H1 (cell line): ENCODE measurements around the gene ARPIN. TPM values are rescaled to one million over a fixed set of nuclear protein-coding genes. Genes with fewer than 3 reads are reported as not detected.
"Not testable (repeated sequence)": the region's sequence is repeated elsewhere in the genome, so short reads cannot be mapped to it uniquely, and the experiment has no call there.

ENCODE experiments used
- CTCF ChIA-PET: fragments of 300-600 bp; sonication (Branson Sonifier 250); formaldehyde crosslinking; loops from one replicate; lab custom pipeline; 2021; ENCODE audit not compliant: partially characterized antibody; lab: Charles Lee
- POLR2A ChIA-PET: fragments of 300-600 bp; sonication (Branson Sonifier 250); formaldehyde crosslinking; loops from one replicate; lab custom pipeline; 2021; ENCODE audit warnings: inconsistent platforms; ENCODE audit not compliant: partially characterized antibody; lab: Charles Lee
- DNase-seq, 2 experiments: peaks; one replicate each; pipeline versions ENCODE4 v3.0.0 to v3.0.0-alpha.2; 2010 to 2022; ENCODE audit warnings: low spot score in 2 of 2, low read depth in 1 of 2, mixed read lengths in 1 of 2
- FAIRE-seq: peaks from 2 replicates; lab custom pipeline; 2011; peaks lifted over from hg19 to GRCh38; lab: Jason Lieb, UNC
- H2AFZ ChIP-seq: 2 replicates; pipeline ENCODE4 v1.8.1; 2012; ENCODE audit warnings: low read length, inconsistent platforms
- H2AK5ac ChIP-seq: 2 replicates; pipeline ENCODE4 v1.6.1; 2013; ENCODE audit warnings: low read depth, low read length
- H2BK120ac ChIP-seq: replicated peaks from 2 replicates; pipeline ENCODE3; 2013; ENCODE audit warnings: low read depth, low read length, inconsistent platforms
- H2BK12ac ChIP-seq: 2 replicates; pipeline ENCODE4 v1.6.1; 2013; ENCODE audit warnings: low read depth, low read length
- H2BK15ac ChIP-seq: 2 replicates; pipeline ENCODE4 v1.6.1; 2013; ENCODE audit warnings: low read length
- H2BK20ac ChIP-seq: 2 replicates; pipeline ENCODE4 v1.6.1; 2013; ENCODE audit warnings: low read length
- H2BK5ac ChIP-seq: 2 replicates; pipeline ENCODE4 v1.6.1; 2013; ENCODE audit warnings: low read depth, low read length
- H3K14ac ChIP-seq: 2 replicates; pipeline ENCODE4 v1.6.1; 2013; ENCODE audit warnings: inconsistent platforms; ENCODE audit not compliant: insufficient read length
- H3K18ac ChIP-seq: 2 replicates; pipeline ENCODE4 v1.6.1; 2013; ENCODE audit warnings: low read length; ENCODE audit errors: extremely low read depth
- H3K23ac ChIP-seq: 2 replicates; pipeline ENCODE4 v1.6.1; 2013; ENCODE audit warnings: inconsistent platforms; ENCODE audit not compliant: insufficient read length
- H3K23me2 ChIP-seq: 2 replicates; pipeline ENCODE4 v1.6.1; 2013; ENCODE audit warnings: low read depth, low read length
- H3K27ac ChIP-seq: 2 replicates; pipeline ENCODE4 v1.6.1; 2011; ENCODE audit warnings: low read depth, low read length, inconsistent platforms
- H3K27me3 ChIP-seq, 4 experiments: replicated peaks in 1 of 4; 1 replicate in 1 of 4; 2 replicates in 3 of 4; pipeline versions ENCODE4 v1.6.1 to v1.8.1; 2011 to 2013; ENCODE audit warnings: low read length in 3 of 4, mild to moderate bottlenecking in 3 of 4, inconsistent platforms in 2 of 4, mixed read lengths in 2 of 4, moderate library complexity in 1 of 4; ENCODE audit not compliant: control insufficient read depth in 3 of 4, insufficient read depth in 3 of 4; ENCODE audit errors: extremely low read depth in 1 of 4
- H3K36me3 ChIP-seq, 4 experiments: 2 replicates each; pipeline versions ENCODE4 v1.6.1 to v1.8.1; 2011 to 2013; ENCODE audit warnings: mild to moderate bottlenecking in 4 of 4, low read length in 3 of 4, moderate library complexity in 2 of 4, control low read depth in 1 of 4, inconsistent platforms in 1 of 4; ENCODE audit not compliant: insufficient read depth in 4 of 4, control insufficient read depth in 2 of 4
- H3K4ac ChIP-seq: replicated peaks from 2 replicates; pipeline ENCODE3; 2013; ENCODE audit warnings: low read length, low read depth, mixed read lengths, inconsistent platforms; ENCODE audit not compliant: insufficient read length
- H3K4me1 ChIP-seq, 4 experiments: replicated peaks in 1 of 4; 1 replicate in 1 of 4; 2 replicates in 3 of 4; pipeline versions ENCODE4 v1.6.1 to v1.8.1; 2011 to 2013; ENCODE audit warnings: low read length in 3 of 4, inconsistent platforms in 2 of 4, mixed read lengths in 1 of 4; ENCODE audit not compliant: insufficient read depth in 4 of 4, control insufficient read depth in 3 of 4
- H3K4me2 ChIP-seq, 2 experiments: 2 replicates each; pipeline versions ENCODE4 v1.6.1 to v1.8.1; 2011 to 2013; ENCODE audit warnings: low read depth in 2 of 2, low read length in 2 of 2, control low read depth in 1 of 2, inconsistent platforms in 1 of 2, mild to moderate bottlenecking in 1 of 2; ENCODE audit not compliant: insufficient read depth in 1 of 2
- H3K4me3 ChIP-seq, 4 experiments: fragments of 200-600, 300-600 bp in 1 of 4; sonication (generic), shearing (Covaris generic), sonication (Bioruptor Twin) in 1 of 4; 2 replicates each; pipeline versions ENCODE4 v1.5.1 to v1.8.1; 2011 to 2016; ENCODE audit warnings: low read length in 4 of 4, low read depth in 3 of 4, control low read depth in 2 of 4, inconsistent platforms in 2 of 4, mild to moderate bottlenecking in 2 of 4, mixed read lengths in 1 of 4, moderate library complexity in 1 of 4; ENCODE audit not compliant: insufficient read depth in 2 of 4; ENCODE audit errors: extremely low read depth in 1 of 4
- H3K56ac ChIP-seq: replicated peaks from 2 replicates; pipeline ENCODE3; 2013; ENCODE audit warnings: low read depth, mild to moderate bottlenecking, mixed read lengths, low read length, inconsistent platforms; ENCODE audit not compliant: insufficient read length
- H3K79me1 ChIP-seq: 2 replicates; pipeline ENCODE4 v1.6.1; 2013; ENCODE audit warnings: low read depth, low read length, control low read depth
- H3K79me2 ChIP-seq, 2 experiments: 2 replicates each; pipeline versions ENCODE4 v1.6.1 to v1.8.1; 2012 to 2013; ENCODE audit warnings: low read length in 2 of 2, mild to moderate bottlenecking in 2 of 2, inconsistent platforms in 1 of 2; ENCODE audit not compliant: insufficient read depth in 2 of 2, control insufficient read depth in 1 of 2
- H3K9ac ChIP-seq, 4 experiments: replicated peaks in 1 of 4; 1 replicate in 1 of 4; 2 replicates in 3 of 4; pipeline versions ENCODE4 v1.6.1 to v1.8.1; 2011 to 2013; ENCODE audit warnings: low read depth in 3 of 4, low read length in 3 of 4, control low read depth in 2 of 4, mild to moderate bottlenecking in 2 of 4, moderate library complexity in 2 of 4, inconsistent platforms in 1 of 4; ENCODE audit errors: extremely low read depth in 1 of 4
- H3K9me3 ChIP-seq, 2 experiments: 2 replicates each; pipeline versions ENCODE4 v1.6.1 to v1.8.1; 2012 to 2013; ENCODE audit warnings: mild to moderate bottlenecking in 2 of 2, moderate library complexity in 2 of 2, control low read depth in 1 of 2, inconsistent platforms in 1 of 2, low read depth in 1 of 2, low read length in 1 of 2, mixed read lengths in 1 of 2; ENCODE audit not compliant: insufficient read depth in 2 of 2
- H4K20me1 ChIP-seq, 2 experiments: replicated peaks in 1 of 2; 2 replicates each; pipeline versions ENCODE3 to v1.8.1; 2011 to 2013; ENCODE audit warnings: inconsistent platforms in 2 of 2, low read length in 2 of 2, mild to moderate bottlenecking in 1 of 2; ENCODE audit not compliant: insufficient read depth in 2 of 2, control insufficient read depth in 1 of 2
- H4K5ac ChIP-seq: 2 replicates; pipeline ENCODE4 v1.6.1; 2013; ENCODE audit warnings: low read length, low read depth, mixed read lengths, inconsistent platforms; ENCODE audit not compliant: insufficient read length
- H4K8ac ChIP-seq: 2 replicates; pipeline ENCODE4 v1.8.0; 2013; ENCODE audit warnings: mild to moderate bottlenecking, moderate library complexity, low read length, inconsistent platforms; ENCODE audit not compliant: insufficient read depth; ENCODE audit errors: extremely low read depth
- H4K91ac ChIP-seq: replicated peaks from 2 replicates; pipeline ENCODE3; 2013; ENCODE audit warnings: low read length, mixed read lengths, inconsistent platforms; ENCODE audit not compliant: insufficient read length
- WGBS, 2 experiments: shearing (Covaris generic) in 1 of 2; methylation state at CpG; one replicate each; pipeline versions ENCODE4 v1.1.6 to v1.1.7; 2013 to 2015; ENCODE audit warnings: low lambda C conversion rate in 2 of 2, mixed read lengths in 2 of 2, inconsistent platforms in 1 of 2, low coverage in 1 of 2, missing lambda C conversion rate in 1 of 2; ENCODE audit not compliant: insufficient replicate concordance in 2 of 2, insufficient coverage in 1 of 2, insufficient read length in 1 of 2; ENCODE audit errors: extremely low coverage in 1 of 2, missing lambda C conversion rate in 1 of 2; 5-methylcytosine and 5-hydroxymethylcytosine counted together
- polyA plus RNA-seq, 7 experiments: library from polyadenylated mRNA; depleted of rRNA in 3 of 7; stranded (reverse) in 5 of 7; unstranded in 2 of 7; fragments of >200 nt in 5 of 7; fragments of 200-250 nt in 2 of 7; gene quantifications; 1 replicate in 5 of 7; 2 replicates in 1 of 7; 4 replicates in 1 of 7; pipeline versions ENCODE4 v1.2.1 to v1.2.3, GENCODE V29; 2011 to 2013; ENCODE audit warnings: missing spikeins in 2 of 7, mixed read lengths in 2 of 7
- total RNA-seq: library from RNA; stranded (reverse); fragmentation: NEBNext Ultra II Directional; extraction: Animal tissue kit (Norgen Biotek cat#: 25700); gene quantifications from 2 replicates; pipeline ENCODE4 v1.2.1, GENCODE V29; 2021

ARPIN gene
- total and polyA plus RNA-seq, 2 of the 8 experiments (the other 6 are each of a cell fraction or from before 2014, with no cell fraction given), result 3.1 to 3.9 TPM

DNA sequence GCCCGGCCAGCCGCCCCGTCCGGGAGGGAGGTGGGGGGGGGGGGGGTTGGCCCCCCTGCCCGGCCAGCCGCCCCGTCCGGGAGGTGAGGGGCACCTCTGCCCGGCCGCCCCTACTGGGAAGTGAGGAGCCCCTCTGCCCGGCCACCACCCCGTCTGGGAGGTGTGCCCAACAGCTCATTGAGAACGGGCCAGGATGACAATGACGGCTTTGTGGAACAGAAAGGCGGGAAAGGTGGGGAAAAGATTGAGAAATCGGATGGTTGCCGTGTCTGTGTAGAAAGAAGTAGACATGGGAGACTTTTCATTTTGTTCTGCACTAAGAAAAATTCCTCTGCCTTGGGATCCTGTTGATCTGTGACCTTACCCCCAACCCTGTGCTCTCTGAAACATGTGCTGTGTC is 57.9 kb downstream of the ARPIN start:
- H3K23me2 ChIP-seq, H3K4ac ChIP-seq, H3K18ac ChIP-seq, H3K79me1 ChIP-seq, H3K36me3 ChIP-seq, H4K20me1 ChIP-seq, H2BK120ac ChIP-seq, H3K27ac ChIP-seq, H3K56ac ChIP-seq, H3K14ac ChIP-seq, POLR2A ChIA-PET, H2BK12ac ChIP-seq, CTCF ChIA-PET, H4K5ac ChIP-seq, H3K23ac ChIP-seq, H3K4me3 ChIP-seq, H2AK5ac ChIP-seq, H2BK15ac ChIP-seq, H3K9ac ChIP-seq, DNase-seq, H2BK5ac ChIP-seq, H3K27me3 ChIP-seq, H4K8ac ChIP-seq, H3K4me2 ChIP-seq, H2AFZ ChIP-seq, H2BK20ac ChIP-seq, H4K91ac ChIP-seq, H3K9me3 ChIP-seq, H3K79me2 ChIP-seq, FAIRE-seq, H3K4me1 ChIP-seq: not testable (repeated sequence)
- WGBS, 2 experiments, result 89% methylated on average over 4 of the region's 17 CpGs; no CpG with 5 or more reads in 1 of the 2 experiments
